GM23338 (cell line): ENCODE data around the gene OSTC. TPM values are rescaled to one million over a fixed set of nuclear protein-coding genes. Genes with fewer than 3 reads are reported as not detected.
A peak's percentile ranks its signal among the peaks of the same experiment; 100 is the strongest.

Experiments
- ATAC-seq: fragments of 200-7000 bp; cut with Tn5 transposase; 3 replicates; pipeline ENCODE4 v1.9.1; 2020
- DNase-seq: peaks from one replicate; pipeline ENCODE4 v3.0.0-alpha.2; 2015; ENCODE audit warnings: low spot score
- H2AFZ ChIP-seq: fragments of 200-600 bp; sonication (generic); 2 replicates; pipeline ENCODE4 v1.8.0; 2016; ENCODE audit warnings: antibody characterized with exemption, mild to moderate bottlenecking, moderate library complexity
- H3F3A ChIP-seq: fragments of 200-600 bp; sonication (generic); replicated peaks from 2 replicates; pipeline ENCODE4 v1.8.0; 2017; ENCODE audit warnings: antibody characterized with exemption, mixed run types, low read depth
- H3K27ac ChIP-seq: fragments of 200-600 bp; sonication (generic); 2 replicates; pipeline ENCODE4 v1.6.1; 2016; ENCODE audit warnings: low read depth
- H3K27me3 ChIP-seq: fragments of 200-600 bp; sonication (generic); 2 replicates; pipeline ENCODE4 v1.8.0; 2016; ENCODE audit warnings: mild to moderate bottlenecking, mixed run types, moderate library complexity; ENCODE audit not compliant: insufficient read depth
- H3K36me3 ChIP-seq: fragments of 200-600 bp; sonication (generic); 2 replicates; pipeline ENCODE4 v1.8.0; 2016; ENCODE audit warnings: mild to moderate bottlenecking; ENCODE audit not compliant: insufficient read depth
- H3K4me1 ChIP-seq: fragments of 200-600 bp; sonication (generic); 2 replicates; pipeline ENCODE4 v1.8.0; 2016; ENCODE audit warnings: mild to moderate bottlenecking, moderate library complexity; ENCODE audit not compliant: insufficient read depth
- H3K4me2 ChIP-seq: fragments of 200-600 bp; sonication (generic); 2 replicates; pipeline ENCODE4 v1.7.1; 2017; ENCODE audit warnings: mixed run types
- H3K4me3 ChIP-seq: fragments of 200-600 bp; sonication (generic); 2 replicates; pipeline ENCODE4 v1.6.1; 2016; ENCODE audit warnings: mixed run types
- H3K79me2 ChIP-seq: fragments of 200-600 bp; sonication (generic); replicated peaks from 2 replicates; pipeline ENCODE4 v1.8.0; 2017; ENCODE audit warnings: mild to moderate bottlenecking; ENCODE audit not compliant: insufficient read depth
- H3K9me2 ChIP-seq: fragments of 200-600 bp; sonication (generic); 2 replicates; pipeline ENCODE4 v1.8.0; 2017; ENCODE audit not compliant: insufficient read depth
- H4K20me1 ChIP-seq: fragments of 200-600 bp; sonication (generic); replicated peaks from 2 replicates; pipeline ENCODE4 v1.8.0; 2017; ENCODE audit warnings: mild to moderate bottlenecking; ENCODE audit not compliant: insufficient read depth
- H3K27ac Mint-ChIP-seq: 2 replicates; pipeline ENCODE4 v1.8.0; 2020; ENCODE audit warnings: inconsistent platforms, mild to moderate bottlenecking, moderate library complexity, mixed read lengths
- H3K27me3 Mint-ChIP-seq: 3 replicates; pipeline ENCODE4 v1.8.0; 2022; ENCODE audit warnings: low read depth, mild to moderate bottlenecking, moderate library complexity, mixed read lengths, inconsistent platforms; ENCODE audit not compliant: insufficient read depth, poor library complexity
- H3K36me3 Mint-ChIP-seq: 3 replicates; pipeline ENCODE4 v1.8.0; 2021; ENCODE audit warnings: low read depth, mild to moderate bottlenecking, inconsistent platforms, moderate library complexity, mixed read lengths
- H3K4me1 Mint-ChIP-seq: 3 replicates; pipeline ENCODE4 v1.8.0; 2020; ENCODE audit warnings: mild to moderate bottlenecking, inconsistent platforms, mixed read lengths
- H3K4me3 Mint-ChIP-seq: 3 replicates; pipeline ENCODE4 v1.8.0; 2021; ENCODE audit warnings: moderate library complexity, mild to moderate bottlenecking, inconsistent platforms, mixed read lengths
- H3K9me3 Mint-ChIP-seq: 3 replicates; pipeline ENCODE4 v1.8.0; 2020; ENCODE audit warnings: moderate library complexity, mild to moderate bottlenecking, inconsistent platforms, mixed read lengths
- CTCF ChIP-seq, 2 experiments: fragments of 200-600 bp in 1 of 2; sonication (generic) in 1 of 2; conservative IDR thresholded peaks; 2 replicates each; pipeline versions ENCODE4 v1.5.1 to v1.6.1; 2016 to 2017; ENCODE audit warnings: antibody characterized with exemption in 2 of 2, low read depth in 2 of 2, mild to moderate bottlenecking in 2 of 2, moderate library complexity in 1 of 2
- ETS1 ChIP-seq: IDR thresholded peaks from 2 replicates; pipeline ENCODE4 v1.6.1; 2016; ENCODE audit warnings: antibody characterized with exemption
- EZH2 ChIP-seq: fragments of 200-600 bp; sonication (generic); IDR thresholded peaks from one replicate; pipeline ENCODE4 v1.8.0; 2017; ENCODE audit warnings: antibody characterized with exemption, mild to moderate bottlenecking, low read depth; ENCODE audit not compliant: unreplicated experiment
- EZH2phosphoT487 ChIP-seq: fragments of 200-600 bp; sonication (generic); IDR thresholded peaks from one replicate; pipeline ENCODE4 v1.8.1; 2018; ENCODE audit warnings: antibody characterized with exemption; ENCODE audit not compliant: unreplicated experiment
- NANOG ChIP-seq: IDR thresholded peaks from 2 replicates; pipeline ENCODE4 v1.6.1; 2016; ENCODE audit warnings: antibody characterized with exemption, borderline replicate concordance
- POLR2AphosphoS5 ChIP-seq: IDR thresholded peaks from 2 replicates; pipeline ENCODE4 v1.6.1; 2016; ENCODE audit warnings: antibody characterized with exemption, low read depth
- REST ChIP-seq: IDR thresholded peaks from one replicate; pipeline ENCODE4 v1.6.1; 2018; ENCODE audit warnings: antibody characterized with exemption; ENCODE audit not compliant: unreplicated experiment
- ZNF114 ChIP-seq: fragments of 250-450 bp; sonication (Bioruptor Pico); IDR thresholded peaks from 2 replicates; pipeline ENCODE4 v1.5.0; 2020; ENCODE audit warnings: mild to moderate bottlenecking, moderate library complexity
- ZNF331 ChIP-seq: fragments of 250-450 bp; sonication (Bioruptor Pico); IDR thresholded peaks from 2 replicates; pipeline ENCODE4 v1.5.0; 2020; ENCODE audit warnings: low read depth, mild to moderate bottlenecking, moderate library complexity
- polyA plus RNA-seq: library from polyadenylated mRNA; unstranded; fragments of >200 nt; fragmentation: Nextera tagmentation; extraction: Ambion mirVana; gene quantifications from 2 replicates; pipeline ENCODE4 v1.2.1, GENCODE V29; 2016
- total RNA-seq: library from RNA; depleted of rRNA; stranded (reverse); fragments of >200 nt; shearing (Covaris generic); gene quantifications from 2 replicates; pipeline ENCODE4 v1.2.3, GENCODE V29; 2014

Gene OSTC
- total and polyA plus RNA-seq, 2 experiments from 2014 or later = 142 to 311 TPM

DNA sequence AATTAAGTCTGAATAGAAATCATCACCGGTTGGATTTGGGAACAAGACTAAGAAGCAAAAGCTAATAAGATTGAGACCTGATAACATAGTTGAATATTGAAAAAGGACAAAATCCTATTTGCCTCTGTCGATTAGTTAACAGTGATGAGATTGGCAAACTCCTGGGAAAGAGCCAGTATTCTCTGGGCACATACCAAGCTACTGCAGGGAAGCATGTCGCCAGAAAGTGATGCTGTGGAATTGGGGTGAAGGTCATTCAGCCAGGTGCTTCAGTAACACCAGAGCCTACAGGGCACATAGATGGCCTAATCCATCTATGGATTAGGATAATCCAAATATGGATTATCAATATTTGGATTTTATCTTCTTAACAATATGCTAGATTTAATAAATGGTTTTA, 44.0 kb downstream of the OSTC start (continued):
- TF ChIP-seq EZH2phosphoT487 (no peak), REST (no peak)

- no peak for TF ChIP-seq POLR2AphosphoS5
- no peak for TF ChIP-seq CTCF (conservative IDR thresholded peaks at IDR 0.05; ENCODE audit: low read depth in 2 of 2)
- H4K20me1 ChIP-seq = no peaks in the 10 kb centered on the region
- no peak overlapping the region for H3K27ac ChIP-seq
- 0 out of 2 replicates have a peak, but pooled peaks cover 5% of the 10 kb centered on the region for H3K9me2 ChIP-seq
- Mint-ChIP-seq H3K27ac (no peak overlapping the region), H3K4me1 (no peaks in the 10 kb centered on the region), H3K27me3 (no peaks in the 10 kb centered on the region), H3K4me3 (no peak overlapping the region), H3K9me3 (no peaks in the 10 kb centered on the region), H3K36me3 (no peaks in the 10 kb centered on the region)
- H3K4me2 ChIP-seq = no peak overlapping the region
- H3K4me3 ChIP-seq = no peak overlapping the region
- no peak overlapping the region for H2AFZ ChIP-seq
- no peaks in the 10 kb centered on the region for H3F3A ChIP-seq
- H3K4me1 ChIP-seq = 0 out of 2 replicates have a peak, but pooled peaks cover 10% of the 10 kb centered on the region
- DNase-seq = no peak
- no peak for ATAC-seq
- no peaks in the 10 kb centered on the region for H3K36me3 ChIP-seq
- no peaks in the 10 kb centered on the region for H3K27me3 ChIP-seq
- H3K79me2 ChIP-seq = no peaks in the 10 kb centered on the region
Measured at GRCh38 chr4:108695062-108695461, 44.7 kb downstream of the OSTC start.

GRCh38 chr4:108696160-108696559, 45.8 kb downstream of the OSTC start:
- H3K27me3 Mint-ChIP-seq = no peaks in the 10 kb centered on the region
- H3K4me1 Mint-ChIP-seq = no peaks in the 10 kb centered on the region
- H4K20me1 ChIP-seq = no peaks in the 10 kb centered on the region
- DNase-seq (no peak), ATAC-seq (no peak)
- no peak overlapping the region for H3K4me3 Mint-ChIP-seq
- no peaks in the 10 kb centered on the region for H3K9me3 Mint-ChIP-seq
- H3K4me2 ChIP-seq = peak overlapping the region; percentile 13; the same call in 1 of the 2 replicates
- H3K36me3 Mint-ChIP-seq = no peaks in the 10 kb centered on the region
- no peak overlapping the region for H3K27ac Mint-ChIP-seq
- no peak overlapping the region for H3K27ac ChIP-seq
- H3K4me3 ChIP-seq = no peak overlapping the region
- no peaks in the 10 kb centered on the region for H3K79me2 ChIP-seq
- no peaks in the 10 kb centered on the region for H3F3A ChIP-seq
- 0 out of 2 replicates have a peak, but pooled peaks cover 10% of the 10 kb centered on the region for H3K4me1 ChIP-seq
- H3K36me3 ChIP-seq = no peaks in the 10 kb centered on the region
- peak overlapping the region; percentile 61 for H2AFZ ChIP-seq
- H3K27me3 ChIP-seq = no peaks in the 10 kb centered on the region
- 0 out of 2 replicates have a peak, but pooled peaks cover 5% of the 10 kb centered on the region for H3K9me2 ChIP-seq
- no peak for TF ChIP-seq CTCF (conservative IDR thresholded peaks at IDR 0.05; ENCODE audit: low read depth in 2 of 2)
- TF ChIP-seq ZNF331 (CRISPR knock-in tag) = no peak
- TF ChIP-seq ZNF114 = no peak
- no peak for TF ChIP-seq EZH2phosphoT487
- no peak for TF ChIP-seq POLR2AphosphoS5
- no peak for TF ChIP-seq ETS1
- no peak for TF ChIP-seq EZH2
- no peak for TF ChIP-seq NANOG
- no peak for TF ChIP-seq REST
